ENCODE data around the gene NPM3.

NPM3 gene, protein sequence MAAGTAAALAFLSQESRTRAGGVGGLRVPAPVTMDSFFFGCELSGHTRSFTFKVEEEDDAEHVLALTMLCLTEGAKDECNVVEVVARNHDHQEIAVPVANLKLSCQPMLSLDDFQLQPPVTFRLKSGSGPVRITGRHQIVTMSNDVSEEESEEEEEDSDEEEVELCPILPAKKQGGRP

DNA sequence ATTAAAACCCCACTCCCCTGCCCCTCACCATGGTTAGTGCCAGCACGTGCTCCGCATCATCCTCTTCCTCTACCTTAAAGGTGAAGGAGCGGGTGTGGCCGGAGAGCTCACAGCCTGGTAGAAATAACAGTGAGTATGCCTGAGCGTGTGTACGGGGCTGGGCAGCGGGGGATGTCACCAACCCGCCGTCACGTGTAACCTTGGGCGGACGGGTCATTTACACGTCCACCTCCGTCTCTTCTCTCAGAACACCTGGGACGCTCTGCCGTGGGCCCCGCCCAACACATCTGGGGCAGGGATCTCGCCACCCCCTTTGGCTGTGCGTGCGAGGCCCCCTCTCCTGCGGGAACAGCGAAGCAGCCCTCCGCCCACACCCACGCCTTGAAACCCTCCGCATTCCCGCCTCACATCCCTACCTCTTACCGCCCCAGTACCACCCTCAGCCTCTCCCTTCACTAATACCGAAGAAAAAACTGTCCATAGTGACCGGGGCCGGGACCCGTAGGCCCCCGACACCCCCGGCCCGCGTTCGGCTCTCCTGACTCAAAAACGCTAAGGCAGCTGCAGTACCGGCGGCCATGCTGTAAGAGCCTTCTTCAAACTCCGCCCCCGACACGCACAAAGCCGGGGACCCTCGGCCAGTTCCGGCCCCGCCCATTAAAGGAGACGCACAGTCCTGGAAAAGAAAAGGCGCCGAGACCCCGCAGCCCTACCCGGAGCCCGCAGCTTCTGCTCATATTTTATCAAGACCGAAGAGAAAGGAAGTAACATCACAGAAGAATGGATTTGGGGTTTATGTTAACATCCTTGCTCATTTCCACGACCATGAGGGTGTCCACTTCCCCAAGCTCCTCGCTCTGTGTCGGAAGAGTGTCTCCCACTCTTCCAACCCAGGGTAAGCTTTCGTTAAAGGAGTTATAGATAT lies at the start of gene NPM3:
Gene NPM3, minus strand, starts transcription at position 636 of the 925 bp plus-strand sequence. Its CDS starts 56 bp downstream, at position 580.
- peak; percentile 40 for DNase-seq (ENCODE audit: low read depth)

DNA sequence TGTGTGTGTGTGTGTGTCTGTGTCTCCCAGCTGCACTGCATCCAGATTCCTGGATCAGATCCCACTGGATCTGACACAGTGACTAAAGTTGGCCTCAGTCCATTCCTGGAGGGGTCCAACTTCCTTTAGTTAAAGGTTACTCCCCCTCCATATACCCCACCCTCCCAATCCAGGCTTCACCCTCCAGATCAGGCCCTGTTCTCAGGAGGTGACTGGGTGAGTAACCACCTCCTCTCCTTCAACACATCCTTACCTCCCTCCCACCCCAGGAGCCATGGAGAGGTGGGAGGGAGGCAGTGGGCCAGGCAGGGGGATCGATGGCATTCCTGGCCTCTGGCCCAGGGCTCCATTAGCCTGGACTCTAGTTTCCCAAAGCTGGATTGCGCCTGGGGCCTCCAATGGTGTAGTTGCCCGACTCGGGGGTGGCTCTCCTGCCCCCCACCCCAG lies 49.1 kb upstream of the NPM3 start:
- DNase-seq (ENCODE audit: low read depth) = no peak

DNA sequence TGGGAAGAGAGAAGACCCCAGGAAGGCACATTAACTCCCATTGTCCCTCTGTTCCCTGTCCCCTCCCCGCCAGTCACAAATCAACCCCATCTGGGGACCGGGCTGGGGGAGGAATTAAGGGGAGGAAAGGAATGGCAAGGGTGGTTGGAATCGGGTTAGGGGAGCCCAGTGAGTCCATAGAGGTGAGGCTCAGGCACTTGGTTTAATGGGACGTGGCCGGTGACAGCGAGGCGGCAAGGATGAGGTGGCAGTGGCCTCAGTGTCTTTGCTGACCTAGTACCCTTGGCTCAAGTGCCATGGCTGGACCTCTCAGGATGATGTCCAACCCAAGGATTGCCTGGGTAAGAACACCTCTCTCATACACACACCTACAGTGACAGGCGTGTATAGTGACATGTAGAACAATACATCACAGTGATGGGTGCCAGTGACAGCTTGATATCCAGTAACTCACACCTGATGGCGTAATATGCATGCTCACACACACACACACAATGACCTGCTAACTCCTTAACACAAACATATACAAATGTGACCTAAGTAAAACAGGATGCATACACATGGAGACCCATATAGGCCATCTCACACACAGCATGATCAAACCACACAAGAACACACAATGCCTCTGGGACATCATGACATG lies 48.0 kb upstream of the NPM3 start:
- DNase-seq (ENCODE audit: low read depth) = no peak

DNA sequence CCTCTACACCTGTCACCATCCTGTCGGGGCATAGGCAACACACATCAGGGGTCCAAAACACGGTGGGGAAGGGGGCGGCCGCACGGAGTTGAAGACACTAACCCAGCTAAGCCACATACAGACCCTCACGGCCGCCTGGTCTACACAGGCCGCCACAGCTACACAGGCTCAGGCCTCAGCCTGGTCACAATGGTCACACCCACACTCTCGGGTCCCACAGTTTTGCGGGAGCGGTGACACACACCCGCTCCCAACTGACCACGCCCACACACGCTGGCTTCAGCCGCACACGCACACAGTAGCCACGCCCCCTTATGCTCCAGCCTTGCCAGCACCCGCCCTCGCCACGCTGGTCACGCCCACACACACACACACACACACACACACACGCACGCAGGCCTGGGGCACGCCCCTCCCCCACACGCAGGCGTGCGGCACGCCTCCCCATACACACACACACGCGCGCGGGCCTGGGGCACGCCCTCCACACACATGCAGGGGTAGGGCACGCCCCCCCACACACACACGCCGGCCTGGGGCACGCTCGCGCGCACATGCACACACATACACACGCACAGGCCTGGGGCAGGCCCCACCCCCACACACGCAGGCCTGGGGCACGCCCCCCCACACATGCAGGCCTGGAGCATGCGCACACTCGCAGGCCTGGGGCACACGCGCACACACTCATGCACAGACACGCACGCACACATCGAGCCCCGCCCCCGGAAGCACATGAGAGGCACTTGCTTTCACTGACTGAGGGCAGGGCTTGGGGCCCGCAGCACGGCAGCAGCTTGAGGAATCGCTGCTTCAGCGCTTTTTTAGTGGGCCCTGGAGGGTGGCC lies 47.3 kb upstream of the NPM3 start:
- DNase-seq (ENCODE audit: low read depth) = no peak

GRCh38 chr10:101829561-101830315 lies 46.5 kb upstream of the NPM3 start:
- DNase-seq (ENCODE audit: low read depth) = no peak

DNA sequence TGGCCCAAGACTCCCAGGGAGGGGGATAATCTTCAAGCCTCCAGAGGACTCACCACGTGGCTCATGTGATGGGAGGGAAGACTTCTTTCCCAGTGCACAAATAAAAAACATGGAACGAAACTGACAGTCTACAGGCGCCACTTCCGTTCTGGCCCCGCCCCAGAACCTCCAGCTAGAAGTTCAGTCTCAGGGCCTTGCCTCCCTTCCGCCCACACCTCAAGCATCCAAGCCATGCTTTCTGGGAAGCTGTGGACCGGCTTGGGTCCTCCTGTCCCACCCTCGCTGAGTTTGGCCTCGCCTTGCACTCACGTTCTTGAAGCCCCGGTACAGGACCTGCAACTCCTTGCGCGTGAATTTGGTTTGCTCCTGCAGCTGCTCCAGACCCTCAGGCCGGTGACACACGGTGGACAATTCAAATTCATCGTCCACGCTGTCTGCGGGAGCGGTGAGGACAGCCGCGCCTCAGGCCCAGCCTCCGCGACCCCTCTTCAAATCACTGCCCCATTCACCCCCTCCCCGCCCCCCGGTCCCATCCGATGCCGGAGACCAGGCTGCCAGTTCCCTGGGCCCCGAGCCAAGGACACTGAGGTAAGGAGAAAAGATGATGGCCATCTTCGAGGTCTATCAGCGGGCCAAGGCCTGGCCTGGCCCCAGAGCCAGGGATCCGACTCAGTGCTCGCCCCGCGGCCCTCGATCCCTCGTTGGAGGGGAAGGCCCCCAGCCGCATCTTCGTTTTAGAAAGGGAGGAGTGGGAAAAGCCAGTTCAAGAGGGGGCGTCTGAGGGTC lies 45.7 kb upstream of the NPM3 start:
- no peak for DNase-seq (ENCODE audit: low read depth)

DNA sequence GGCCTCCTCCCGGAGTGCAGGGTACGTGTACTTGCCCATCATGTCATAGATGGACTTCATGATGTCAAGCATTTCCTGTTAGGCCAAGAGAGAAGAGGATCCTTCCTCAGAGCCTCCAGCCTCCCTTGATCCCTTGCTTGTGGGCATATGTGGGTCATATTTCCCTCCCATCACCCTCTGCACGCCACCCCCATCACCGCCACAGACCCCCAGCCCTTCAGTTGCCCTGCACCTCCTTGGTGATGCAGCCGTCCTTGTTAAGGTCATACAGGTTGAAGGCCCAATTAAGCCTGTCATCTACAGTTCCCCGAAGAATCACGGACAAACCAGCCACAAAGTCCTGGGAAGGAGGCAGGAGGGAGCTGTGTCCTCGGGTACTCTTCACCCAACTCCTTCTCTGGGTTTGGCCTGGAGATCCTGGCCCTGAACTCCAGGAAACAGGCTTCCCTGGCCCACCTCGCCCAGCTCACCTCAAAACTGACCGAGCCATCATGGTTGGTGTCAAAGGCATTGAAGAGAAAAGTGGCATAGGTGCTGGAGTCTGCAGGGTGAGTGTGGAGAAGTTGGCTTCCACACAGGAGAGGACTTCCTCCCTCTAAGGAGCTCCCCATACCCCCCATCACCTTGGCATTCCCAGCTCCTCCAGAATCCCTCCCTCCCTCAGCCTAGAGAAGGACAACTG lies 44.8 kb upstream of the NPM3 start:
- DNase-seq (ENCODE audit: low read depth) = no peak

GRCh38 chr10:101826852-101827434 lies 43.7 kb upstream of the NPM3 start:
- no peak for DNase-seq (ENCODE audit: low read depth)

DNA sequence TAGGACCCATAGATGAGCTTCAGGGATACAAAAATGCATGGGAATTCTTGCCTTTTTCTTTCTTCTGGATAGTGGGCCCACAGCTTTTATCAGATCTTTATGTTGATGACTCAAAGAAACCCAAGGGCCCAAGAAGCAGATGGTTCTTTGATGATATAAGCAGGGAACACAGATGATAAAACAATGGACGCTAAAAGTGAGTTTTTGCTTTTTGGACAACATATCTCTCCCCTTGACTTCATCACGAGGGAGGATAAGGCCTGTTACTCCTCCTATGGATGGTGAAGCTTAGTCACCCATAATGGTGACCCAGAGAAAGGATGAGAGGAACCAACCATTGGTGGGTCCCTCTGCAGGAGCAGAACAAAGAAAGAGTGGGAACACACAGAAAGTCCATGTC lies 41.5 kb upstream of the NPM3 start:
- no peak for DNase-seq (ENCODE audit: low read depth)

DNA sequence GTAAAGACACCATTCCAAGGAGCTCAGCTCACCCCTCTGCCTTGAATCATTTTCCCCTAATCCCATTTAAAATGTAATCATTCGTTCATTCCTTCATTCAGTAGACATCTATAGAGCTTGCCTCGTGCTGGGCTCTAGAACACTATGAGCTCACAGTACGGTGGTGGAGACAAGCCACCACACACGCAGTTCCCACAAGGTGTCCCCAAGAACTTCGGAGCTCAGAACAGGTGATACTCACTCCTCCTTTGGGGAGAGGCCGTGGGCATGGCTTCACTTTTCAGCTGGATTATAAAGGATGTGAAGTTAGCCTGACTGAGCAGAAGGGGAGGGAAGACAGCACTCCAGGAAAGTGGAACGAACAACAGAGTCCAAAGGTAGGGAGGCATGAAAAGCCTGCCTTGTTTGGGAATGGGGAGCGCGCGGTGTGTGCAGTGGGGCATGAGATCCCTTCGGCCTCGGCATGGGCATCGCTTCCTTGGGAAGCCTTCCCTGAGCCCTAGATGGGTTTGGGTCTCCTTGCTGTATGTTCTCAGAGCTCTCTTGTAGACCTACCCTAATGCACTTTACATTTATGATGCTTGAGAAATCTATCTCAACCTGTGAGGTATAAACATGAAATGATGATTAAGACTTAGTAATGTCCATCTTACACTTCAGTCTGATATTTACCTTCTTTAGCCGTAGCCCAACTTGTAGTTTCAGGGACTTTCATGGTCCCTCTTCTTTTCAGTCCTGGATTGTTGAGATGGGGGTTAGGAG lies 35.8 kb upstream of the NPM3 start:
- no peak for DNase-seq (ENCODE audit: low read depth)

DNA sequence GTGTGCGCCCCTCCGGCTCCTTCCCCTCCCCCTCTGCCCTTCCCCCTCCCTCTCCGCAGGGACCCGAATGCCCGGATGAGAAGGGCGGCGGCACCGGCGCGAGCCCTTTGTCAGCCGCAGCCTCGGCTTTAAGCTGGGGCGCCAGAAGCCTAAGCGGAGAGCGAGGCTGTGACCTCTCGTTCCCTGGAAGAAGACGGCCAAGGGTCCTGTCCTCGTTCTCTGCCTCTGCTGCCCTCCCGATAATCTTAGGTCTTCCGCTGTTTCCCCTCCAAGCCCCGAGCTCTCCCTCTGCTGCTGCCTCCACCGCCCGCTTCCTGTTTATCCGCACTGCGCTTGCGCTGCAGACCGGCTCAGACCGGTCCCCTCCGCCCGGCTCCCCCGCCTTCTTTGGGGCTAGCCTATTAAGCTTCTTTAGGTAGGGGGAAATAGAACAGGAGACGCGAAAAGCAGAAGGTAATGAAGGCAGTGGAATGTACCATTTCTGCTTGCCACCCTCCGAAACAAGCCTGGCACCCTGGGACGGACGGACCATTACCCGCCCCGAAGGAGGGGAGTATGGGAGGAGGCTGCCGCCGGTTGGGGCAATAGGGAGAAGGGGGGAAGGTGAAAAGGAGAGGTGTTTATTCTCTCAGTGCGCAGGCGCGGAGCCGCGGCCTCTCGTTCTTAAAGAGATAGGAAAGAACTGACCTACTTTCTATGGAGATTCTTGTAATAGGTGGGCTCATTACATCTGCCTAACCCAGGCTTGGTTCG lies 35.0 kb upstream of the NPM3 start, which contains the start of gene OGA:
Gene OGA, minus strand, starts transcription at position 326 of the 753 bp plus-strand sequence. CDS start 422 bp downstream, outside the sequence.
- peak; percentile 98 for DNase-seq (ENCODE audit: low read depth)

- DNase-seq (ENCODE audit: low read depth) = peak; percentile 82
Measured at GRCh38 chr10:101817337-101818118, 34.3 kb upstream of the NPM3 start.

DNA sequence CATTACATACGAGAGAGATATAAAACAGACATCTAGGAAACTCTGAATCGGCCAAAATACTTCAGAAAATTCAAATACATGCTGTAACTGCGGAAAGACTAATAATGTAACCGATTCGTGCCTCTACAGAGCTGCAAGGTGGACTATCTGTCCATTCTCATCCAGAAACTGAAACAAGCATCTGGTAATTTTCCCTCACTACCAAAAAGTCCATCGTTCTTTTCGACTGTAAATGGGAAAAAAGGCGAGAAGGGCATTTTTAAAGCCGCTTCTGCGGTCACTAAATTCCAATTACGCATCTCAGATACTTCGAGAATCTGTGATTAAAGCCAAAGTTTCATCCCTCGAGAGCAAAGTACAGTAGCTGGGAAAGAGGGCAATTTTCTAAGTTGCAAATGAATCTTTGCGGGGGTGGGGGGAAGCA lies 33.7 kb upstream of the NPM3 start:
- no peak for DNase-seq (ENCODE audit: low read depth)

- DNase-seq (ENCODE audit: low read depth) = no peak
Measured at GRCh38 chr10:101816376-101816775, 33.1 kb upstream of the NPM3 start.

GRCh38 chr10:101814466-101815071 lies 31.3 kb upstream of the NPM3 start:
- DNase-seq (ENCODE audit: low read depth) = no peak

DNA sequence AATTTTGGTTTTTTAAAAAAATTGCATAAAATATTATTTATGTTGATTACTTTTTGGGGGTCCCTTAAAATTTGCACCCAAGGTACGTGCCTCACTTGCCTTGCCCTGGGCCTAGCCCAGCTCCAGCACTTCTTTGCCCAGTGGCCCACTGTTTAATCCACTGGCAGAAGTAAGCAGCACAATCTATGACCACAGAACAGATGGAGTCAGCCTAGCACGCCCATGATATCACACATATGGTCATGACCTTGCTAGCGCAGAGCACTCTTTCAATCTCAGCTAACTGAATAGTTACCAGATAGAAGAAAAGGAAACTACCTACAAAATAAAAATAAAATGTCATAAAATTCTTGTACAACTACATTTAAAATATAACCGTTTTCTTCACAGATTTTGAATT lies 29.4 kb upstream of the NPM3 start:
- DNase-seq (ENCODE audit: low read depth) = no peak

Data from HS-5 (cell line).